Choroid plexus epithelial cell (primary cell): ENCODE data around the gene ASB10.
A peak's percentile ranks its signal among the peaks of the same experiment; 100 is the strongest.

Source experiments
- DNase-seq: peaks from one replicate; pipeline ENCODE4 v3.0.0-alpha.2; 2010; ENCODE audit warnings: low read depth
- H3K4me3 ChIP-seq: 2 replicates; pipeline ENCODE4 v1.5.1; 2011; ENCODE audit warnings: low read depth, mild to moderate bottlenecking, control low read depth, low read length, moderate library complexity
- CTCF ChIP-seq: conservative IDR thresholded peaks from 2 replicates; pipeline ENCODE4 v1.5.1; 2011; ENCODE audit warnings: low read depth, mild to moderate bottlenecking, control low read depth, inconsistent platforms, low read length, moderate library complexity

Gene ASB10

DNA sequence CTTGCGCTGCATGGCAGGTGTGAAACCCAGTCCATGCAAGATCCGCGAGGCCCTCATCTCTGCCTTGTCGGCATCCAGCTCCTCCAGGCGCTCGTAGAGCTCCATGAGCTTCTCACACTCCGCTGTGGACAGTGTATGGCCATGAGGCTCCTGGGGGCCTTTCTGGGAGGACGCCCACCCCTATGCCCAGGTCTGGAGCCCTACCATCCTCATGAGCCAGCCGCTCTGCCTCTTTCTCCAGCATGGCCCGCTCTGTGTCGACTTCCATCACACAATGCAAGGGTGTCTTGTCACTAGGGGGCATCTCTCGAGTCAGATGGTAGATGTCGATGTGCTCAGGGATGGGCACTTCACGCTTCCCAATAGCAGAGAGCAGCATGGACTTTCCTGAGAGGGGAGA, 36.7 kb upstream of the ASB10 start:
- peak; percentile 4 for TF ChIP-seq CTCF
- no peak overlapping the region for H3K4me3 ChIP-seq
- DNase-seq, result no peak

DNA sequence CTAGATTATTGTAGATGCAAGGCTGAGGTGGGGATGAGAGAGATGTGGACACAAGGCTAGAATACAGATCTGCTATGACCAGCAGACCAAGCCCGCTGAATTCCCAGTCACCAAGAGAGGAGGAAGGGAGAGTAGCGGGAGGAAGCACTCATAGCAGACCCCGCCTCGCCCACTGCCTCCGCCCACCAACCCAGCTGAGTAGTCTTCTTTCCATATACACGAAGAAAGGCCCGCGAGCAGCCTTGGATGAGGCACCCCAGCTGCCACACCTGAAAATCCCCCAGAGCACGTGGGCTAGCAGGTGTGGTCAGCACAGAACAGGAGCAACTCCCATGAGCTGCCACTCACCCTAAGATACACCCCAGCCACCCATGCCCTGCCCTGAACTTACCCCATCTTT, 31.1 kb upstream of the ASB10 start:
- DNase-seq, result no peak
- H3K4me3 ChIP-seq, result no peak overlapping the region
- no peak for TF ChIP-seq CTCF

DNA sequence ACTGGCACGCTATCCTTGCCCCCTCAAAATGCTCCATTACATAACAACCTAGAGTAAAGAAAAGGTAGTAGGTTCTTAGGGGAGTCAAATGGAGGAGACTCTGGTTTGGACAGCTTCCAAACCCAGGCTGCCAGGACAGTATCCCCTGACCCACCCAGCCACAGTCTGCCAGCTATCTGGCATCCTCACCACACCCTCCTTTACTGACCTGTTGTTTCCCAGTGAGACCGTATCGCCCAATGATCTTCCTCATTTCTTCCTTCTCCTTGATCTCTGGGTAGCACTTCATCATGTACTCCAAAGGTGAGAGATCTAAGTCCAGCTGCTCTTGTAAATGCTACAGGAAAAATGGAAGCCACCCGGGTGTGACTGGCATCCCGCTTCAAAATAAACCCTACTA, 28.3 kb upstream of the ASB10 start:
- DNase-seq, result no peak
- no peak for TF ChIP-seq CTCF

DNA sequence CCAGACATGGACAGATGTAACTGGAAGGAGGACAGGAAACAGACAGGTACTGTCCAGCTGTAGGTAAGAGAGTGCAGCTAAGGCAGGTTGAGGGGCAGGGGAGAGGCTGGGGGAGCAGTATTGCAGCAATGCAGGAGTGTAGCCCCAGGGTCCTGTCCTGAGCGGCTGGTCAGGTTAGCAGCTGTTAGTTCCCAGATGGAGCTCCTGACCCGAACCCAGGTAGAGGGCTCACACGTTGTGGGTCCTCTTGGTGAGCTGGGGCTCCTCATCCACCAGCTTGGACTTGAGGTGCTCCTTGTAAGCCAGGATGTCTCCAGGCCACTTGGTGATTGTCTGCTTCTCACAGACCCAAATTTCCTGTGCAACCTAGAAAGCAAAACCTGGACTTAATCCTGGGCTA, 26.8 kb upstream of the ASB10 start:
- no peak for TF ChIP-seq CTCF

More for the DNA sequence above, 28.3 kb upstream of the ASB10 start:
- H3K4me3 ChIP-seq, result no peak overlapping the region

GRCh38 chr7:151212626-151213025, 25.6 kb upstream of the ASB10 start:
- no peak overlapping the region for H3K4me3 ChIP-seq
- DNase-seq, result no peak
- TF ChIP-seq CTCF, result no peak

More for the DNA sequence above, 26.8 kb upstream of the ASB10 start:
- DNase-seq, result no peak
- no peak overlapping the region for H3K4me3 ChIP-seq

- DNase-seq, result no peak
- TF ChIP-seq CTCF, result no peak
- no peak overlapping the region for H3K4me3 ChIP-seq
These were observed 24.2 kb upstream of the ASB10 start for GRCh38 chr7:151211155-151211772.

DNA sequence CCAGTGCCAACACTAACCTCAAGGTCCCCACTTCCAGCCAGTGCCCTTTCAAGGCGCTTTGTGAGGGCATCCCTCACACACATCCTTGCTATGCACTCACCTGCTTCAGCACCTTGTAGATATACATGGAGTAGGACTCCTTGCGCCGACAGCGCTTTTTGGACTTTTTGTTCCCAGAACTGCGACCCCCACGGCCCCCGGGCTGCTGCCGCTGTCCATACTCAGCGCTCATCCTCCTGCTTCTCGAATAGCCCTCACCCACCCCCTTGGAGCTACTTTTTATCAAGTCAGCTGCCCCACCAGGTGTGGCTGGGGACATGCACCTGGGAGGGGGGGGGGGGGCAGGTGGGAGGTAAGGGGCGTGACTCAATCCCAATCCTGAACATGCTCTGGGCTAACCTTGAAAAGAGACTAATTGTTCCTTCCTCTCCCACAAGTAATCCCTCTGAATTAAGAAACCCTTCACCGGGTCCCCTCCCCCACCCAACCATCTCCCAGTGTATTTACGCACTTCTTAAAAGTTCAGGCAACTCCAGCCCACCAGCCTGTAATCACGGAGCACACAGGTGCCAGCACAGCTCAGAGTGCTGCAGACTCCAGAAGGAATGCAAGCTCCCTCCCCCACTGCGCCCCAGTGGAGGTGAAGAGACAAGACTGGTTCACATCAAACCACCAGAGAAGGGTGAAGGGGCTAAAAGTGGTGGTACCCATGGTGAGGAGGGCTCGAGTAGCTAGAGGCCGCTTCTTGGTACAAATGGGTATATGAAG, 23.2 kb upstream of the ASB10 start, which contains the start of gene H2BK1:
TSS of gene H2BK1 (minus strand) at position 402 of the 768 bp plus-strand sequence. CDS start at position 232, 170 bp downstream.
- DNase-seq, result no peak
- no peak for TF ChIP-seq CTCF
- H3K4me3 ChIP-seq, result no peak within 1 kb of the TSS
